WI38 (cell line): ENCODE data around the gene RPS27A.
A peak's percentile ranks its signal among the peaks of the same experiment; 100 is the strongest.
"Not testable (repeated sequence)": the region's sequence is repeated elsewhere in the genome, so short reads cannot be mapped to it uniquely, and the experiment has no call there.

ENCODE experiments used
- H3K4me3 ChIP-seq: 2 replicates; pipeline ENCODE4 v1.5.1; 2011; ENCODE audit warnings: low read depth, mild to moderate bottlenecking, control low read depth, low read length
- TF ChIP-seq, protein P1 (sequence below): IDR thresholded peaks from 2 replicates; pipeline ENCODE4 v1.5.1; 2012; ENCODE audit warnings: low read depth, mild to moderate bottlenecking, control low read depth, low read length

Gene RPS27A

DNA sequence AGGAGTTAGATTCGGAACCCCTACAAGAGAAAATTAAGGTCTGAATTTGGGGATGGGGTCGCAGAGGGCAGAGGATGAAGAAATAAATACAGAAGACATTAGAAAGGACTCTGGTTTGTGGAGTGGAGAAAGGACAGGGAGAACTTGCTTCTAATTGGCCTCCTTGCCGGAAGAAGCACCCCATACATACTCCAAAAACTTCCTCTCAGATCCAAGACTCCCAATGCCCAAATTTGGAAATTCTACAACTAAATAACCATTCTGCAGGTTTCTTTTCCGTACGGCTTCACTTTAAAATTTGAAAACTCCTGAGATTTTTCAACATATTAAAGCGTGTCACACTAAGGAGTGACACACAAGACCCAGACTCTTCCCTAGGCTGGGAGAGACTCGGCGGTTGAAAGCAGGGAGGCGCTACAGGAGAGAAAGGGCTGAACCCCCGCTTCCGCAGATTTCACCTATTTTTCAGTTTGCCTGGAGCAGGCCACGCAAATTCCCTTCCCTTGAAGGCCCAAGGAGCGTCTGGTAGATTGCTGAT is 873 bp upstream of the RPS27A start:
- TF ChIP-seq, protein P1, sequence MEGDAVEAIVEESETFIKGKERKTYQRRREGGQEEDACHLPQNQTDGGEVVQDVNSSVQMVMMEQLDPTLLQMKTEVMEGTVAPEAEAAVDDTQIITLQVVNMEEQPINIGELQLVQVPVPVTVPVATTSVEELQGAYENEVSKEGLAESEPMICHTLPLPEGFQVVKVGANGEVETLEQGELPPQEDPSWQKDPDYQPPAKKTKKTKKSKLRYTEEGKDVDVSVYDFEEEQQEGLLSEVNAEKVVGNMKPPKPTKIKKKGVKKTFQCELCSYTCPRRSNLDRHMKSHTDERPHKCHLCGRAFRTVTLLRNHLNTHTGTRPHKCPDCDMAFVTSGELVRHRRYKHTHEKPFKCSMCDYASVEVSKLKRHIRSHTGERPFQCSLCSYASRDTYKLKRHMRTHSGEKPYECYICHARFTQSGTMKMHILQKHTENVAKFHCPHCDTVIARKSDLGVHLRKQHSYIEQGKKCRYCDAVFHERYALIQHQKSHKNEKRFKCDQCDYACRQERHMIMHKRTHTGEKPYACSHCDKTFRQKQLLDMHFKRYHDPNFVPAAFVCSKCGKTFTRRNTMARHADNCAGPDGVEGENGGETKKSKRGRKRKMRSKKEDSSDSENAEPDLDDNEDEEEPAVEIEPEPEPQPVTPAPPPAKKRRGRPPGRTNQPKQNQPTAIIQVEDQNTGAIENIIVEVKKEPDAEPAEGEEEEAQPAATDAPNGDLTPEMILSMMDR: no peak
- H3K4me3 ChIP-seq: peak overlapping the region; percentile 99

DNA sequence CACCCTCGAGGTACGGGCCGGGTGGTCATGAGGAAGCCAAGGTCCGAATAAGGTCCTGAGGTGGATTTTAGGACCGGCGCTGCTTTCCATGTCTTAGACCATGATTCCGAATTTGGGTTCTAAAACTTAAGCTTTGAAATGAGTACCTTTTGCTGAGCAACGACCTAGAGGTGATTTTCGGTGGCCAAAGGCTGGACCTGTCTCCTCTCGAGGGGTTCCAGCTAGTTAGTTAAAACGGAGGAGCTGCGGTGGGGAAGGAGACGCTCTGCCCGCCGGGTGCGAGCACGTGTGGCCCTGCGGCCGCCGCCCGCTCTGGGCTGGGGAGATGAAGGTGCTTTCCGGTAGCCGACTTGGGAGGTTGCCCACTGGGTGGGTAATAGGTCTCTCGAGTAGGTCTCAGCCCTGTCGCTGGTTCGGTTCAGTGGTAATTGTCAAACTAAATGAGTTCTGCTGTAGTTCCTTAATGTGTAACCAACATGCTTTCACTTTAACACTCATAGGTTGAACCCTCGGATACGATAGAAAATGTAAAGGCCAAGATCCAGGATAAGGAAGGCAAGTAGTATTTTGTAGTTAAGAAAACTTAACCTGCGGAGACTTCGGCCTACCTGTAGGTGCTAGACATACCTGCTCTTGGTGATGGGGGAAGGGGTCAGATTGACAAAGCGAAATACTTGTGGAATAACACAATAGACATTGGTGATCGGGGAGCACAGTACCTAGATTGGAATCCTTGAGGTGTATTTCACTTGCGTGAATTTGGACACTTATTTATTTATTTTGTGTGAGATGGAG is 572 bp downstream of the RPS27A start:
- peak overlapping the region; percentile 99 for H3K4me3 ChIP-seq
- TF ChIP-seq, protein P1: no peak

DNA sequence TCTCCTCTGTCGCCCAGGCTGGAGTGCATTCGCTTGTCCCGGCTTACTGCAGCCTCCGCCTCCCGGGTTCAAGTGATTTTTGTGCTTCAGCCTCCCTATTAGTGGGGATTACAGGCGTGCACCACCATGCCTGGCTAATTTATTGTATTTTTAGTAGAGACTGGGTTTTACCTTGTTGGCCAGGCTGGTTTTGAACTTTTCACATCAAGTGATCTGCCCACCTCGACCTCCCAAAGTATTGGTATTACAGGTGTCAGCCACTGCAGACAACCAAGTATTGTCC is 1.1 kb downstream of the RPS27A start:
- peak overlapping the region; percentile 99 for H3K4me3 ChIP-seq
- TF ChIP-seq, protein P1: no peak

DNA sequence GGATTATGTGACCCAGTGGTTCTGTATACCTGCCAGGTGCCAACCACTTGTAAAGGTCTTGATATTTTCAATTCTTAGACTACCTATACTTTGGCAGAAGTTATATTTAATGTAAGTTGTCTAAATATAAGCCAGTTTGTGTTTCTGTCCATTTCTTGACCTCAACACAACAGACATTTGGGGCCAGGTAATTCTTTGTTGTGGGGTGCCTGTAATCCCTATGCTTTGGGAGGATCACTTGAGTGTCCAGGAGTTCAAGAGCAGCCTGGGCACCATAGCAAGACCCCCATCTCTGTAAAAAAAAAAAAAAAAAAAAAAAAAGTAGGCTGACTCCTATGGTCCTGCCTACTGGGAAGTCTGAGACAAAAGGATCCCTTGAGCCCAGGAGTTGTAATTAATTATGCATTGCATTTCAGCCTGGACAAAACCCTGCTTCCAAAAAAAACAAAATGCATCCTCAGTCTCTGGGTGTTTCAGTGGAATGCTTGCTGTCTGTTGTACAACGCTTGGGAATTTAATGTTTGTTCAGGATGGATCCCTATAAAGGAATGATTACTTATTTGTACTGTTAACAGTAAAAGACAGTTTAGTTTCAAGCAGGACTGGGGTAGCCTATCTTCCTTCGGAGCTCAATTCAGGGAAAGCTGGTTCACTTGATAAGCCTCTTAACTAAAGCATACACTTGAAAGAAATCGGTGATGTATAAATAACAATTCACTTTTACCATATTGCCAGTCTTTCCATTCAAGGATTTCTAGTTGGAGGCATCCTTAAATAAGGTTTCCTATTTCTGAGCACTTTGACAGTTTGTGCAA is 3.4 kb downstream of the RPS27A start:
- no peak overlapping the region for H3K4me3 ChIP-seq
- TF ChIP-seq, protein P1: no peak

DNA sequence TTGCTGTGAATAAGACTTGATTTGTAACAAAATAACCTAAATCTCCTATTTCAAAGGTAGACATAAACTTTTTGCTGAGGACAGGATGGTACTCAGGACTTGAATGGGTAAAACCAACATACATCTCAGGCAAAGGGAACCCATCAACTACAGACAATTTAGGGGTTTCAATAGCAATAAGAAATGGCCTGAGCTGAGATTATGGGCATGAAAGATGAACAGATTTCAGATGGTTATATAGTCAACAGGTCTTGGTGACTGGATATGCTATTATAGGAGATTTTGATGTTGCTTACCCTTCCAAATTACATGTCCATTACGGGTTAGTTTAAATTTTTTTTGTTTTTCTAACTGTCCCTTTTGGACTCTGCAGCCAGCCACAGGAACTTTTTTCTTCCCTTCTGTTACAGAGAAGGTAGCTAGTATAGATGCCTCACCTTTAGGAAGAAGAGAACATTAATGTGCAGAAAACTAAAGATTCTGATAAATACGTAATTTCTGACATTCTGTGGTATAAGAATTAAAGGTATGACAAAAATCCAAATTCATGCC is 4.6 kb downstream of the RPS27A start:
- no peak overlapping the region for H3K4me3 ChIP-seq
- TF ChIP-seq, protein P1: no peak

DNA sequence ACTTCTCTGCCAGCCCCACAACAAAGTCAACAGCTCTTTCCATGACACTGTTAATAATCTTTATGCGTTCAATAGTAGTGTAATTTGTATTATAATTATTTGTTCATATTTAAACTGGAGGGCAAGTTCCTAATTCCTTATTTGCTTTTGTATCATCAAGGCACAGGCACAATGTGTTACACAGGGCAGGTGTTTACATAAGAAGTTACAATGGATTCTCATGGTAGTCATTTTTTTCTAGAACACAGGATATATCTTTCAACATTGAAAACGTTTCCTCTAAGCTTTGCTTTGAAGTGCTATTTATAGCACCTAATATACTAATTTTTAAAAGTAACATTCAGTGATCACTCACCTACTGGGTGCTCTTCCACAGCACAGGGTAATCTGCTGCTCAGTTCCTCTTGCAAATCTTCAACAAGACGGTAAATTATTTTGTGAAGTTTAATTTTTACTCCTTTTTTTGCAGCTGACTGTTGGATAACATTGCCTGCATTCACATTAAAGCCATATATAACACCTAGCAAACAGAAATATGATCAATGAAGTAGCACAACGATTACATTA is 7.3 kb downstream of the RPS27A start:
- no peak overlapping the region for H3K4me3 ChIP-seq
- TF ChIP-seq, protein P1: no peak

DNA sequence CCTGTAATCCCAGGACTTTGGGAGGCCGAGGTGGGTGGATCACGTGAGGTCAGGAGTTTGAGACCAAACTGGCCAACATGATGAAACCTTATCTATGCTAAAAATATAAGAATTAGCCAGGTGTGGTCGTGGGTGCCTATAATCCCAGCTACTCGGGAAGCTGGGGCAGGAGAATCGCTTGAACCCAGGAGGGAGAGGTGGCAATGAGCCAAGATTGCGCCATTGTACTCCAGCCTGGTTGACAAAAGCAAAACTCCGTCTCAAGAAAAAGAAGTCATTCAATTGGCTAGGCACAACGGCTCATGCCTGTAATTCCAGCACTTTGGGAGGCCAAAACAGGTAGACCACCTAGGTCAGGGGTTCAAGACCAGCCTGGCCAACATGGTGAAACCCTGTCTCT is 9.1 kb downstream of the RPS27A start:
- H3K4me3 ChIP-seq: not testable (repeated sequence)
